ENCODE data around the gene RGL2.

- TF ChIP-seq CTCF (IDR thresholded peaks at IDR 0.05) (no peak), POLR2A (IDR thresholded peaks at IDR 0.05) (no peak)
Observed at GRCh38 chr6:33277663-33278391, 20.9 kb downstream of the RGL2 start.

Data from lower leg skin (tissue), 3 donors.